ENCODE measurements around the gene RNF114. TPM values are rescaled to one million over a fixed set of nuclear protein-coding genes. Genes with fewer than 3 reads are reported as not detected.

The RNF114 gene
- total RNA-seq, 4 donors from 2014 or later, result 132 to 279 (median 179) TPM

DNA sequence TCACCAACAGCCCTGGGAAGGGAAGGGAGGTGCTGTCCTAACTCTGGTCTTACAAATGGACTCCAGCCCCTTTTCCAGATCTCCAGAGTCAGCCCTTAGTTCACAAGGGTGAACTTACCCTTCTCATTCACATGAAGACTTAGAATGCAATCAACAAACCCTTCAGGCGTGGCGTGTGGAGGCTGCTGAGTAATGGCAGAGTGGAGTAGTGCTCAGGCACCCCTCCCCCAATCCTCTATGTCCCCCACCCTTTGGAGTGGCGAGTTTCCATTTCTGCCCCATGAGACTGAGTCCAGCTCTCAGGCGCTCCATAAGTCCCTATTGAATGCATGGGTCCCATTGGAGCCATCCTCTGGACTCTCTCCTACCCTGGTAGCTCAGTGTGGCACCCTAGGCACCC is 49.9 kb downstream of the RNF114 start:
- WGBS, 2 donors, result 72 to 86% methylated on average over 4 of the region's 4 CpGs
- H3K9me3 ChIP-seq, result no peaks in the 10 kb centered on the region
- H3K4me3 ChIP-seq (replicated peaks in 1 of 3), result peak overlapping the region in 1 of 3 donors; percentile 72
- intact Hi-C loops (cut with DNase I), result loop anchor here (10.0 kb wide), 1 partner anchor 169 kb away; the partner anchor contains the start of gene PEDS1
- peak overlapping the region; percentile 45 to 91 (median 88) for H3K27ac ChIP-seq
- peak; percentile 44 to 47 for DNase-seq
- peaks cover 13 to 22% of the 10 kb centered on the region in 2 donors for H3K36me3 ChIP-seq
- TF ChIP-seq POLR2A (IDR thresholded peaks at IDR 0.05), result no peak
- TF ChIP-seq, protein P1, sequence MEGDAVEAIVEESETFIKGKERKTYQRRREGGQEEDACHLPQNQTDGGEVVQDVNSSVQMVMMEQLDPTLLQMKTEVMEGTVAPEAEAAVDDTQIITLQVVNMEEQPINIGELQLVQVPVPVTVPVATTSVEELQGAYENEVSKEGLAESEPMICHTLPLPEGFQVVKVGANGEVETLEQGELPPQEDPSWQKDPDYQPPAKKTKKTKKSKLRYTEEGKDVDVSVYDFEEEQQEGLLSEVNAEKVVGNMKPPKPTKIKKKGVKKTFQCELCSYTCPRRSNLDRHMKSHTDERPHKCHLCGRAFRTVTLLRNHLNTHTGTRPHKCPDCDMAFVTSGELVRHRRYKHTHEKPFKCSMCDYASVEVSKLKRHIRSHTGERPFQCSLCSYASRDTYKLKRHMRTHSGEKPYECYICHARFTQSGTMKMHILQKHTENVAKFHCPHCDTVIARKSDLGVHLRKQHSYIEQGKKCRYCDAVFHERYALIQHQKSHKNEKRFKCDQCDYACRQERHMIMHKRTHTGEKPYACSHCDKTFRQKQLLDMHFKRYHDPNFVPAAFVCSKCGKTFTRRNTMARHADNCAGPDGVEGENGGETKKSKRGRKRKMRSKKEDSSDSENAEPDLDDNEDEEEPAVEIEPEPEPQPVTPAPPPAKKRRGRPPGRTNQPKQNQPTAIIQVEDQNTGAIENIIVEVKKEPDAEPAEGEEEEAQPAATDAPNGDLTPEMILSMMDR (IDR thresholded peaks at IDR 0.05), result no peak
- peaks cover 64 to 81% of the 10 kb centered on the region in 2 donors for H3K4me1 ChIP-seq
- H3K27me3 ChIP-seq, result no peaks in the 10 kb centered on the region

DNA sequence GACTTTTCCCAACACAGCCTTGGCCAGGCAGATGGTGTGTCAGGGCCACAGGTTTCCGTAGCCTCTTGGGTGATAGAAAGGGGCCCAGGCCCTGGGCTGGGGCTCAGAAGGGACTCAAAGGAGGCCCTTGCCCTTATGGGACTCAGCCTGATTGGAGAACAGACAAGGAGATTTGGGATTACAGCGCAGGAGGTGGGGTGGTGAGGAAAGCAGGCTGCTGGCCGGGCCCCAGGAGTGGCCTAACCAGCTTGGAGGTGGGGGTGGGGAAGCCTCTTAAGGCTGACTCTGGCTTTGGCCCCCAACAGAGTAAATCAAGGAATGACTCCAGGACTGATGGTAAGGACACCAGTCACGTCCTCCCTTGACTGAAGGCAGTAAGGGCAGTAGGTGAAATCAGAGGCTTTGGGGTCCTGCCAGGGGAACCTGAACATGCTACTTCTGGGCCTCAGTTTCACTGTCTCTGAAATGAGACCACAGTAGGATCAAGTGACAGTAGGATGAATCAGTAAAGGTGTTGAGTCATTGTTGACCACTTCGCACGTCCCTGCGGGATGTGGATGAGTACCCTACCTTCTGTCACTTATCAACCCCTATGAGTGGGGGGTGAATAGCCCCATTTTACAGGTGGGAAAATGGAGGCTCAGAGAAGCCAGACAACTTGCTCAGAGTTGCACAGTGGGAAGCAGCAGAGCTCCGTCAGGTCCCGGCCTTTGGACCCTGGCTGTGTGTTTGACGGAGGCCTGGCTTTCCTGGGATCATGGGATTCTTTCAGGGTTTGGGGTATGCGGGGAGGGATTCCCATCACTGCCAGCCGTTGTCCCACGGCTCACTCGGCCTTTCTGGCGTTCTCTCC is 51.0 kb downstream of the RNF114 start:
- intact Hi-C loops (cut with DNase I), result loop anchor here (10.0 kb wide), 1 partner anchor 168 kb away; the partner anchor contains the start of gene PEDS1
- Histone ChIP-seq H3K9me3 (no peaks in the 10 kb centered on the region), H3K36me3 (peaks cover 13 to 22% of the 10 kb centered on the region in 2 donors), H3K4me1 (peaks cover 59 to 70% of the 10 kb centered on the region in 2 donors), H3K27me3 (no peaks in the 10 kb centered on the region), H3K4me3 (replicated peaks in 1 of 3) (peak overlapping the region in 1 of 3 donors; percentile 72), H3K27ac (peak overlapping the region; percentile 16 to 91 (median 88))
- peak in 1 of 2 donors; percentile 38 for DNase-seq
- 77 to 89% methylated on average over 7 to 15 of the region's 15 CpGs for WGBS, 2 donors
- no peak for TF ChIP-seq POLR2A (IDR thresholded peaks at IDR 0.05)
- TF ChIP-seq, protein P1 (IDR thresholded peaks at IDR 0.05), result no peak

DNA sequence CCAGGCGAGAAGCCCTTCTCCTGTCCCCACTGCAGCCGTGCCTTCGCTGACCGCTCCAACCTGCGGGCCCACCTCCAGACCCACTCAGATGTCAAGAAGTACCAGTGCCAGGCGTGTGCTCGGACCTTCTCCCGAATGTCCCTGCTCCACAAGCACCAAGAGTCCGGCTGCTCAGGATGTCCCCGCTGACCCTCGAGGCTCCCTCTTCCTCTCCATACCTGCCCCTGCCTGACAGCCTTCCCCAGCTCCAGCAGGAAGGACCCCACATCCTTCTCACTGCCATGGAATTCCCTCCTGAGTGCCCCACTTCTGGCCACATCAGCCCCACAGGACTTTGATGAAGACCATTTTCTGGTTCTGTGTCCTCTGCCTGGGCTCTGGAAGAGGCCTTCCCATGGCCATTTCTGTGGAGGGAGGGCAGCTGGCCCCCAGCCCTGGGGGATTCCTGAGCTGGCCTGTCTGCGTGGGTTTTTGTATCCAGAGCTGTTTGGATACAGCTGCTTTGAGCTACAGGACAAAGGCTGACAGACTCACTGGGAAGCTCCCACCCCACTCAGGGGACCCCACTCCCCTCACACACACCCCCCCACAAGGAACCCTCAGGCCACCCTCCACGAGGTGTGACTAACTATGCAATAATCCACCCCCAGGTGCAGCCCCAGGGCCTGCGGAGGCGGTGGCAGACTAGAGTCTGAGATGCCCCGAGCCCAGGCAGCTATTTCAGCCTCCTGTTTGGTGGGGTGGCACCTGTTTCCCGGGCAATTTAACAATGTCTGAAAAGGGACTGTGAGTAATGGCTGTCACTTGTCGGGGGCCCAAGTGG is 51.9 kb downstream of the RNF114 start:
- H3K4me1 ChIP-seq, result peaks cover 57 to 68% of the 10 kb centered on the region in 2 donors
- intact Hi-C loops (cut with DNase I), result loop anchor here (10.0 kb wide), 1 partner anchor 167 kb away; the partner anchor contains the start of gene PEDS1

DNA sequence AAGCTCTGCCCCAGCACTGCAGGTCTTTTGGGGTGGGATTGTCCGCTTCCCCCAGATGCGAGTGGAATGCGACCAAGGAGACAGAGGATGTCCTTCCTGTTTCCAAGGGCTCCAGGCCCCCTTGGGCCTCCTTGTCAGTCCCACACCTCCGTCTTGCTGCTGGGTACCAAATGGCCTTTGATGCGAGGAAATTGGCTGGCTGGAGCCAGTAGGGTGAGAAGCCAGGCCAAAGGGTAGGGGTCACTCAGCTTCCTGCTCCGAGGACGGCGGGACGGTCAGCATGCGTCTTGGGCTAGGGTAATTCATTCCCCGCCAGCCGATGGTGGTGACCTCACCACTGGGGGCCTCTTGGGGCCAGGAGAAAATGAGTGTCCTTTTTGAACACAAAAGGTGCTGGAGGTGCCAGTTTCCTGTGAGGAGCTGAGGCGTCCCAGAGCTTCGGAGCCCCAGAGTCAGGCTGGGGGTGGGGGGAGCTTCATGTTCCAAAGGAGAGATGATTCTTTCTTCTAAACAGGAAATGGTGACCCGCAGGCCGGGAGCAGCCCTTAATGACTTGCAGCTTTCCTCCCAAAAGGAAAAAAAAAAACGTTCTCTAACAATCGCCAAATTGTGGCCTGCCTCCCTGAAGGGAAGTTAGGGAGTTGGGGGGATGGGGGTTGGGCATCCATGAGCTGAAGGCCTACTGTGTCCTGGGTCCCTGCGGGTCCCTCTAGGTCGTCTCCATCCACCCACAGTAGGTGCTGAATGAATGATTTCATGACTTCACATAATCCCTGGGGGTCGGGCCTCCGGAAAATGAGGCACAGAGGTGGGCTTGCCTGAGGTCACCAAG is 53.3 kb downstream of the RNF114 start:
- H3K4me1 ChIP-seq, result peaks cover 51 to 71% of the 10 kb centered on the region in 2 donors
- peak; percentile 40 to 51 for DNase-seq
- peak overlapping the region; percentile 77 to 91 (median 88) for H3K27ac ChIP-seq
- H3K4me3 ChIP-seq (replicated peaks in 1 of 3), result no peak overlapping the region
- peaks cover 13 to 15% of the 10 kb centered on the region in 2 donors for H3K36me3 ChIP-seq
- intact Hi-C loops (cut with DNase I), result loop anchor here (10.0 kb wide), 1 partner anchor 165 kb away; the partner anchor contains the start of gene PEDS1
- TF ChIP-seq POLR2A (IDR thresholded peaks at IDR 0.05), result no peak
- TF ChIP-seq, protein P1 (IDR thresholded peaks at IDR 0.05), result no peak
- no peaks in the 10 kb centered on the region for H3K27me3 ChIP-seq
- no peaks in the 10 kb centered on the region for H3K9me3 ChIP-seq
- 44 to 75% methylated on average over 12 to 21 of the region's 22 CpGs for WGBS, 2 donors

More for the DNA sequence above, 51.9 kb downstream of the RNF114 start:
- no peaks in the 10 kb centered on the region for H3K27me3 ChIP-seq
- DNase-seq, result no peak
- H3K27ac ChIP-seq, result peak overlapping the region; percentile 77 to 91 (median 88)
- WGBS, 2 donors, result 83 to 88% methylated on average over 13 to 16 of the region's 18 CpGs
- H3K4me3 ChIP-seq (replicated peaks in 1 of 3), result no peak overlapping the region
- H3K36me3 ChIP-seq, result peaks cover 13 to 22% of the 10 kb centered on the region in 2 donors
- no peaks in the 10 kb centered on the region for H3K9me3 ChIP-seq
- TF ChIP-seq POLR2A (IDR thresholded peaks at IDR 0.05), result no peak
- TF ChIP-seq, protein P1 (IDR thresholded peaks at IDR 0.05), result no peak

Data from thyroid gland (tissue), 4 donors.